Measurements from ENCODE around the gene PVALB.

PVALB gene

GRCh38 chr22:36807627-36808026 lies 9.2 kb downstream of the PVALB start:
- TF ChIP-seq CTCF (IDR thresholded peaks at IDR 0.05; ENCODE audit: insufficient read depth, low read length, missing control alignments), result no peak
- ChIA-PET POLR2A (no interaction called here), CTCF (no interaction called here)
- no peak overlapping the region for H3K4me3 ChIP-seq (ENCODE audit: low read depth, low read length)
- DNase-seq (ENCODE audit: low read depth, low spot score), result no peak

GRCh38 chr22:36806835-36807234 lies 10.0 kb downstream of the PVALB start:
- ChIA-PET POLR2A (no interaction called here), CTCF (interaction anchor here (1.9 to 2.1 kb wide), 2 partner anchors 47 to 50 kb away, joined by 7 read pairs; no protein-coding TSS in a partner anchor)
- H3K4me3 ChIP-seq (ENCODE audit: low read depth, low read length), result no peak overlapping the region
- TF ChIP-seq CTCF (IDR thresholded peaks at IDR 0.05; ENCODE audit: insufficient read depth, low read length, missing control alignments), result no peak
- no peak for DNase-seq (ENCODE audit: low read depth, low spot score)

GRCh38 chr22:36803358-36803757 lies 13.5 kb downstream of the PVALB start:
- CTCF ChIA-PET, result interaction anchor here (1.0 to 2.0 kb wide), 5 partner anchors 15 to 174 kb away, joined by 3 to 6 read pairs (median 3); no protein-coding TSS in a partner anchor

GRCh38 chr22:36798674-36799066 lies 18.2 kb downstream of the PVALB start:
- no peak overlapping the region for H3K4me3 ChIP-seq (ENCODE audit: low read depth, low read length)
- TF ChIP-seq CTCF (IDR thresholded peaks at IDR 0.05; ENCODE audit: insufficient read depth, low read length, missing control alignments), result no peak
- POLR2A ChIA-PET, result no interaction called here
- CTCF ChIA-PET, result no interaction called here
- no peak for DNase-seq (ENCODE audit: low read depth, low spot score)

More at GRCh38 chr22:36803358-36803757, 13.5 kb downstream of the PVALB start:
- POLR2A ChIA-PET, result no interaction called here
- no peak for DNase-seq (ENCODE audit: low read depth, low spot score)
- no peak for TF ChIP-seq CTCF (IDR thresholded peaks at IDR 0.05; ENCODE audit: insufficient read depth, low read length, missing control alignments)
- H3K4me3 ChIP-seq (ENCODE audit: low read depth, low read length), result no peak overlapping the region

- no peak overlapping the region for H3K4me3 ChIP-seq (ENCODE audit: low read depth, low read length)
- ChIA-PET CTCF (no interaction called here), POLR2A (no interaction called here)
- TF ChIP-seq CTCF (IDR thresholded peaks at IDR 0.05; ENCODE audit: insufficient read depth, low read length, missing control alignments), result no peak
- no peak for DNase-seq (ENCODE audit: low read depth, low spot score)
These were observed 18.7 kb downstream of the PVALB start for GRCh38 chr22:36797911-36798673.

- ChIA-PET POLR2A (no interaction called here), CTCF (no interaction called here)
- DNase-seq (ENCODE audit: low read depth, low spot score), result no peak
- TF ChIP-seq CTCF (IDR thresholded peaks at IDR 0.05; ENCODE audit: insufficient read depth, low read length, missing control alignments), result no peak
- H3K4me3 ChIP-seq (ENCODE audit: low read depth, low read length), result no peak overlapping the region
These were observed 19.5 kb downstream of the PVALB start for GRCh38 chr22:36797374-36797773.
